Caki2 (cell line): ENCODE results near the gene AK8. TPM values are rescaled to one million over a fixed set of nuclear protein-coding genes. Genes with fewer than 3 reads are reported as not detected.

Source experiments
- DNase-seq: peaks from one replicate; pipeline ENCODE4 v3.0.0-alpha.2; 2015; ENCODE audit warnings: low read depth
- in situ Hi-C: cut with HindIII; loops from 2 replicates; pipeline ENCODE4 v1.10.0; 2016; ENCODE audit warnings: low sequenced_read_pairs, low pct_unique_long_range_greater_than_20kb, mixed read lengths
- total RNA-seq: library from RNA; depleted of rRNA; stranded (reverse); fragments of >200 nt; shearing (Covaris generic); gene quantifications from 2 replicates; pipeline ENCODE4 v1.2.3, GENCODE V29; 2014; ENCODE audit warnings: low replicate concordance; rRNA removed

AK8 gene, protein sequence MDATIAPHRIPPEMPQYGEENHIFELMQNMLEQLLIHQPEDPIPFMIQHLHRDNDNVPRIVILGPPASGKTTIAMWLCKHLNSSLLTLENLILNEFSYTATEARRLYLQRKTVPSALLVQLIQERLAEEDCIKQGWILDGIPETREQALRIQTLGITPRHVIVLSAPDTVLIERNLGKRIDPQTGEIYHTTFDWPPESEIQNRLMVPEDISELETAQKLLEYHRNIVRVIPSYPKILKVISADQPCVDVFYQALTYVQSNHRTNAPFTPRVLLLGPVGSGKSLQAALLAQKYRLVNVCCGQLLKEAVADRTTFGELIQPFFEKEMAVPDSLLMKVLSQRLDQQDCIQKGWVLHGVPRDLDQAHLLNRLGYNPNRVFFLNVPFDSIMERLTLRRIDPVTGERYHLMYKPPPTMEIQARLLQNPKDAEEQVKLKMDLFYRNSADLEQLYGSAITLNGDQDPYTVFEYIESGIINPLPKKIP
- total RNA-seq = 0.58 and 2.6 TPM in 2 replicates

DNA sequence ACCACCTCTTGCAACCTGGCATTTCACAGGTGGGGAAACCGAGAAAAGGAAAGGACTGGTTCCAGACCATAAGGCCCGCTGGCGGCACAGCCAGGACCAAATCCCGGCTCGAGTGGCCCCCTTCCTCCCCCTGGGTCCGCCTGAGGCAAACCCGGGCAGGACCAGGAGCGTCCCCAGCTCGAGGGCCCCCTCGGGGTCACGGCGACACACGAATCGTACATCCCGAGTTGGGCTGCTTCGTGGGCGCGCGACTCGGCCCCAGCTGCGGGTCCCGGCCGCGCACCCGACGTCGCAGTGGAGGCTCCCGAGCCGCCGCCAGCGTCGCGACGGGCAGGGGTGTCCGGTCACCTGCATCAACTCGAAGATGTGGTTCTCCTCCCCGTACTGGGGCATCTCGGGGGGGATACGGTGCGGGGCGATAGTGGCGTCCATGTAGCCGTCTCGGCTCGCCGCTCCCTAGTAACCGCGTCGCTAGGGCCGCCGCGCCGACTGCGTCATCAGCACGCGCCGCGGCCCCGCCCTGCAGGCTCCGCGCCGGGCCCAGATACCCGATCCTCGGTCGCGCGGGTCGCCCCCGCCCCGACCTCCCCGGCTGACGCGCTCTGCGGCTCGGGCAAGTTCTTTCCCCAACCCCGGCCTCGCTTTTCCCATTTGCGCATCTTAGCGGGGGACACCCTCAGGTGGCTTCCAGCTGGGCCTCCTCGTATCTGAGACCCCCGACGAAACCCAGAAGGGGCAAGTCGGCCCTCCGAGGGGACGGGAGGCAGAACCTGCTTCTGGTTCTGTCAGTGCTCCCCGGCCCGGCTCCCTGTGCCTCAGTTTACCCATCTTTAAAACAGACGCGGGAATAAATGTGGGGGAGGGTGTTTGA is at the start of gene AK8:
AK8 (minus strand) TSS at position 461 of the 871 bp plus-strand sequence; CDS start at position 432, 29 bp downstream.
- in situ Hi-C loops = no loop called here
- peak; percentile 63 for DNase-seq

DNA sequence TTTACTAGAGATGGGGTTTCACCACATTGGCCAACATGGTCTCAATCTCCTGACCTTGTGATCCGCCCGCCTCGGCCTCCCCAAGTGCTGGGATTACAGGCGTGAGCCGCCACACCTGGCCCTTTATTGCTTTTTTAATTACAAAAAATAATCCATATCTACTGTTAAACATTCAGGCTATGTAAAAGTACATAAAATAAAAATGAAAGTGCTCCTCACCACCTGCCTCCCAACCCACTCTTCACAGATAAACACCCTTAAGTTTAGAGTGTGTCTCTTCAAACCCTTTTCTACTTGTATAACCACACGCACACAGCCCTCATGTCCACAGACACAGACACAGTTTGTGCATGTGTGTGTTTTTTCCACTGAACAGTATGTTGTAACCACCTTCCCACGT is 49.6 kb upstream of the AK8 start:
- in situ Hi-C loops = no loop called here
- no peak for DNase-seq

DNA sequence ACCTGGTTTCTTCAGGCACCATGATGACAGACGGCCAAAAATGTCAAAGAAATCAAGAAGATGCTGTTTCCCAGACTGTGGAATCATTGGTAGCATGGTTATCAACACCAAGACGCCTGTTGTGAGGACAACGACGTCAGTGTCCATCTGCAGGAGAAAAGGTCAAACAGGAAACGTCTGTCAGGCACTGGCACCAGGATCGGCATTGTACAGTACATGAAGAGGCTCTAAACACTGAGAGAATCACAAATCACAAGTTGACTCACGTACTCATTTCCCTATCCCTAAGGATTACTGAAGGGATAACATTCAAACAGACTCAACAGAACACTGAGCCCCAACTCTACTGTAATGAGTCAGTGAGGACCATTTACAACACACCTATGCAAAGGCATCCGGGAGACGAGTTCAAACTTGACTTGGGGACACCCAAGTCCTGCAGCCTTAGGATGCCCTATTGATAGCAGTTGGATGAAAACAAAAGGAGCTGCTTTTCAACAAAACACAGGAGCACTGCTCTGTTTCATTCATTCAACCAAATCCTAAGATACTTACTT is 45.3 kb upstream of the AK8 start:
- no peak for DNase-seq
- in situ Hi-C loops = no loop called here

DNA sequence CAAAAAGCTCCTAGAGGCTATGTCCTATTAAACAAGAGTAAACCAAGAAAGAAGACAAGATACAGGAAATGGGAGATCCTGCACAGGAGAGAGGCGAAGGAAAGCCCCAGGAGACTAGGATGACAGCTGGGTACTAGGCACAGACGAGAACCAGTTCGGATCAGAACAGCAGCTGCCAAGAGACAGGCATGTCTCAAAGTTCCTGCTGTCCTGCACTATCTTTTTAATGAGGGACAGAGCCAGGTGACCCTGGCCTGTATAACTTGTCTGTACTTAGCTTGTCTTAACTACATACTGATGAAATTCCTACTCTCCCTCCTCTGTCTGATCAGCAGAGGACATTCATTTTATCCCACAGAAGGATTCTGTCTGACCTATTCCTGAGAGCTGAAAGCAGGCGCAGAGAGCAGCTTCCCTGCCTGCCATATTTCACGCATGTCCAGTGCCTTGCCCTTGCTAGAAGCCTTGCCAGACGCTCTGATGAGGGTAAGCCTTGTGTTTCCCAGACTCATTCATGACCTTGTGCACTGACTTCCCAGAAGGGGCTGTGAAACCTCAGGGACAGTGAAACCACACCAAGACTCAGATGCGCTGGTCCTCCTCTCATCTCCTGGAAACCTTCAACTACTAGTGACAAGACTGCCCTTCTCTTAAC is 41.7 kb upstream of the AK8 start:
- in situ Hi-C loops = no loop called here
- no peak for DNase-seq

GRCh38 chr9:132914924-132915323 is 36.8 kb upstream of the AK8 start:
- no peak for DNase-seq
- in situ Hi-C loops = no loop called here

GRCh38 chr9:132912131-132912530 is 34.0 kb upstream of the AK8 start:
- DNase-seq = no peak
- in situ Hi-C loops = no loop called here

DNA sequence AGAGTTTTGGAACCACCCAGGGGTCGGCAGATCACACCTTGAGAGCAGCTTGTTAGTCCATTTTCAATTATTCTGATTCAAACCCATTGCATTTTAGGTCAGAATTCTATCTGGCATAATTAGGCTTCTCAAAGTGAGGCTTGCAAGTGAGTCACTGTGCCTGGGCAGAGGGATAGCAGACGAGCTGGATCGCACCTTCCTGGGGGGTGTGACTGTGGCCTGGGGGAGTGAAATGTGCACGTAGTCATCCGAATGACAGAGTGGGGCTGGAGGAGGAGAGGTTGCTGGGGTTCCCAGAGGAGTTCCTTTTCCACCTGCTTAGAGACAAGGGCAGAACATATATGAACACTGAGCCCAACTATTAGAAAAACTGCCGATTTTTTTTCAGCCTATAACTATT is 32.3 kb upstream of the AK8 start:
- in situ Hi-C loops = no loop called here
- DNase-seq = no peak

- no peak for DNase-seq
- in situ Hi-C loops = no loop called here
Observed at GRCh38 chr9:132909311-132909710, 31.2 kb upstream of the AK8 start.

GRCh38 chr9:132908635-132909034 is 30.6 kb upstream of the AK8 start:
- DNase-seq = no peak
- in situ Hi-C loops = no loop called here

- in situ Hi-C loops = no loop called here
- no peak for DNase-seq
Observed at GRCh38 chr9:132905726-132906125, 27.6 kb upstream of the AK8 start.

DNA sequence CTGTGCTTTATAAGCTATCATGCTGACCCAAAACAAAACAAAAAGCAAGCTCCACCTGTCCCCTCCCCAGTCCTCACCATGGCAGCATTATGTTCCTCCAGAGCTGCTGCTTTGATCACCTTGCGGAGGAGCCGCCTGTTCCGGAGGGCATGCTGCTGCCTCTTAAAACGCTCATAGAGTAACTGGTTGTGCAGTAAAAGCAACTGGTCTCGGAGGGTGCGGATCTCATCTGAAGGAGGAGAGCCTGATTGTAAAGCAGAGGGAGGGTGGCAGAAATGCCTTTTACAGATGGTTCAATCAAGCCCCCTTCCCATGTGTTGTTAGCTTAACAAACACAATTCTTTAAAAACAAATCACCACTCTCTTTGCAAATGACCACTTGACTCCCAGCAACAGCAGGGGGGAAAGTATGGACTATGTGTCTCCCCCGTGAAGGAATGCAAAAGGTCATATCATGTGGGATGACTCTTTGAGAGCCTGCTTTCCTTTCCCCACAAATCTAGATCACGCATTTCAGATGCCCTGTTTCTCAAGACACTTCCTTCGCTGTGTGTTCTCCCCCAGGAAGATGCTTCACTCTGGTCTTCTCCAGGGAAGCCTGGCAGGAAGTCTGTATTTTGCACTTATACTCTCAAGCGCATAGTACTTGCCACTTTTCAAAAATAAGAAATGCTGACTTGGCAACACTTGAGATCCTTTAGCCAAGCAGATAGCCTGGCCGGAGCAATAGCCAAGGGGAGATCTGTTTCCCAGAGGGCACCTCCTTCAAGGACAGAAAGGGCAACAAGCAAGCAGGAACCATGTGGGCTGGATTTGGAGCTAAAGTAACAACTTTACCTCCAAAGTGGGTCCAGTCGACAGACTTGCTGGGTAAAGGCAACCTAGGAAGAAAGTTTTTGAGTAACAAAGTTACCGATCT is 25.7 kb upstream of the AK8 start:
- DNase-seq = no peak
- in situ Hi-C loops = no loop called here

DNA sequence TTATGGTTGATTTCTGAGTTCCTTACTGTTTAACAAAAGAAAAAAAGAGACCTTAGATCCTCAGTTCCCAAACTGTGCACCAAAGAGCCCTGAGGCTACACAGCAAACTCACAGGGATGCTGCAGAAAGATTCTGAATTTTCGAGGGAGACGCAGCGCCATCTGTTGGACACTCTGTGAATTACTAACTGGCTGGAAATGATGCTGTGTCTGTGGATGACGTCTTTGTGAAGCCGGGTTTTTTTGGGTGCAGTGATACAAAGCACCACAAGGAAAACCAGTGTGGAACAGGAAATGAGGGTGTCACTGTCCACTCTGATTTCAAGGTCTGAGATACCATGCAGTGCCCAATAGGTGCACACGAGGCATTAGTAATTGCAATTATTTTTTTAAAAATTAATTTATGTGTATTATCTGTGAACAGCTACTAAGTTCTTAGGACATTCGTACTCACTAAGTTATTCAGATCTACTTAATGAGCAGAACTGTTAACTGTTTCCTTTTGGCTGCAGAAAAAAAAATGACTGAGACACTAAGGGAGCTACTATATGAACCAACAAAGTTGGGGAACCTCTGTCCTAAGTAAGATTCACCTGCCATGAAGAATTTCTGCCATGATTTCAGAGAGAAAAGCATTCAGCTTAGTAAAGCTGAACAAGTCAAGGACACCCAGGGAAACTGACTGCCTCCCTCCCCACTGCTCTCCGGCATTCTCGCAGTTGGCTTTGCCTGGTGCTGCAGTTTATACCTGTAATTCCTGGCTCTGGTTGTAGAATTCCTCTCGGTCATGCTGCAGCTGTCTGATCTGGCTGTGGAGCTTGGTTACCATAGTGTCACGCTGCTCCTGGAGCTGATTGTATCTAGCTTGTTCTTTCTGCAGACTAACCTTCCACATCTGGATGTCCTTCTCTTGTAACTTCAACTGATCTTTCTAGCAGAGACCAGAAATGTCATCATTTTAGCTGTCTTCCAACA is 24.1 kb upstream of the AK8 start:
- in situ Hi-C loops = no loop called here

GRCh38 chr9:132898051-132898450 is 20.0 kb upstream of the AK8 start:
- in situ Hi-C loops = no loop called here
- DNase-seq = no peak

More for the DNA sequence above, 24.1 kb upstream of the AK8 start:
- DNase-seq = peak; percentile 58

- in situ Hi-C loops = no loop called here
- DNase-seq = no peak
Observed at GRCh38 chr9:132896906-132897305, 18.8 kb upstream of the AK8 start.

DNA sequence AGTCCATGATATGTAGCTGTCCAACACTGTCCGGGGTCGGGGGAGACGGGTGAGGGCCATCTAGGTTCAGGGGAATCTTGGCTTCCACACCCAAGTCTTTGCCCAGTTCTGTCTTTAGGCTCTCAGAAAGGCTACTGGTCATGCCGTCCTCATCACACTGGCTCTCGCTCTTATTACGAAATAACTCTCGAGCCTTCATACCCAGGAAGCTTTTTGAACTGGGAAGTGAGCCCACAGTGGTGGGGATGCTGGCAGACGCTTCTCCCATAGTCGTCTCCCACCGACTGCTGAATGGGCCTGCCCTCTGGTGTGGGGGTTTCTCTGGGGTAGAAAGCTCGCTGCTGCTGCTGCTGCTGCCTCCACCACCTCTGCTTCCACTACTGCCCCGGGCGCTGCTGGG is 18.2 kb upstream of the AK8 start:
- DNase-seq = no peak
- in situ Hi-C loops = no loop called here
